Neuronal stem cell (in vitro differentiated cells): Measurements from ENCODE around the gene ME2. TPM values are rescaled to one million over a fixed set of nuclear protein-coding genes. Genes with fewer than 3 reads are reported as not detected.
A peak's percentile ranks its signal among the peaks of the same experiment; 100 is the strongest.

Source experiments
- DNase-seq: peaks from one replicate; pipeline ENCODE4 v3.0.0-alpha.2; 2013; ENCODE audit warnings: low spot score
- H2AFZ ChIP-seq: one replicate; pipeline ENCODE4 v1.6.1; 2013; ENCODE audit warnings: mild to moderate bottlenecking, low read length, inconsistent platforms
- H2AK5ac ChIP-seq: 2 replicates; pipeline ENCODE4 v1.6.1; 2013; ENCODE audit warnings: low read depth, mild to moderate bottlenecking, inconsistent platforms, low read length, moderate library complexity, mixed read lengths
- H2BK120ac ChIP-seq: 2 replicates; pipeline ENCODE4 v1.6.1; 2013; ENCODE audit warnings: low read depth, mild to moderate bottlenecking, inconsistent platforms, low read length, moderate library complexity, mixed read lengths
- H2BK12ac ChIP-seq: one replicate; pipeline ENCODE4 v1.6.1; 2013; ENCODE audit warnings: low read length, inconsistent platforms
- H2BK15ac ChIP-seq: 2 replicates; pipeline ENCODE4 v1.6.1; 2013; ENCODE audit warnings: mild to moderate bottlenecking, low read length, inconsistent platforms, mixed read lengths
- H2BK5ac ChIP-seq: one replicate; pipeline ENCODE4 v1.6.1; 2013; ENCODE audit warnings: inconsistent platforms, mild to moderate bottlenecking, low read length, moderate library complexity
- H3K14ac ChIP-seq: one replicate; pipeline ENCODE4 v1.6.1; 2013; ENCODE audit warnings: low read length, inconsistent platforms
- H3K18ac ChIP-seq: 2 replicates; pipeline ENCODE4 v1.6.1; 2013; ENCODE audit warnings: low read length, inconsistent platforms
- H3K23ac ChIP-seq: 2 replicates; pipeline ENCODE4 v1.6.1; 2013; ENCODE audit warnings: low read depth, mild to moderate bottlenecking, mixed read lengths, low read length, inconsistent platforms; ENCODE audit not compliant: poor library complexity
- H3K27ac ChIP-seq: replicated peaks from 3 replicates; pipeline ENCODE4 v1.5.1; 2013; ENCODE audit warnings: low read length, inconsistent platforms
- H3K27me3 ChIP-seq, 3 experiments: 2 replicates each; pipeline ENCODE4 v1.6.1; 2013; ENCODE audit warnings: low read length in 3 of 3, mild to moderate bottlenecking in 2 of 3, inconsistent platforms in 1 of 3, low read depth in 1 of 3, mixed read lengths in 1 of 3, moderate library complexity in 1 of 3; ENCODE audit not compliant: control insufficient read depth in 3 of 3, insufficient read depth in 3 of 3
- H3K36me3 ChIP-seq, 2 donors: replicated peaks in 1 of 2; 2 replicates each; pipeline ENCODE4 v1.6.1; 2013; ENCODE audit warnings: low read length in 2 of 2; ENCODE audit not compliant: control insufficient read depth in 2 of 2, insufficient read depth in 2 of 2
- H3K4ac ChIP-seq: 2 replicates; pipeline ENCODE4 v1.6.1; 2013; ENCODE audit warnings: inconsistent platforms, mild to moderate bottlenecking, low read length, moderate library complexity
- H3K4me1 ChIP-seq, 2 donors: 1 replicate in 1 of 2; 2 replicates in 1 of 2; pipeline ENCODE4 v1.6.1; 2013; ENCODE audit warnings: low read length in 2 of 2, low read depth in 1 of 2; ENCODE audit not compliant: control insufficient read depth in 2 of 2, insufficient read depth in 1 of 2
- H3K4me2 ChIP-seq: one replicate; pipeline ENCODE4 v1.6.1; 2013; ENCODE audit warnings: mild to moderate bottlenecking, low read length, inconsistent platforms; ENCODE audit not compliant: insufficient read depth, poor library complexity, severe bottlenecking
- H3K4me3 ChIP-seq, 2 donors: 2 replicates each; pipeline ENCODE4 v1.5.1; 2013; ENCODE audit warnings: low read length in 2 of 2, mild to moderate bottlenecking in 2 of 2, inconsistent platforms in 1 of 2, moderate library complexity in 1 of 2
- H3K79me1 ChIP-seq: one replicate; pipeline ENCODE4 v1.6.1; 2013; ENCODE audit warnings: low read depth, mild to moderate bottlenecking, inconsistent platforms, low read length, moderate library complexity
- H3K9ac ChIP-seq: one replicate; pipeline ENCODE4 v1.6.1; 2013; ENCODE audit warnings: mild to moderate bottlenecking, low read depth, low read length, inconsistent platforms; ENCODE audit not compliant: poor library complexity
- H3K9me3 ChIP-seq, 2 donors: replicated peaks in 1 of 2; 2 replicates each; pipeline versions ENCODE3 to v1.6.1; 2013; ENCODE audit warnings: low read length in 2 of 2, mild to moderate bottlenecking in 2 of 2, inconsistent platforms in 1 of 2, low read depth in 1 of 2, mixed read lengths in 1 of 2, moderate library complexity in 1 of 2; ENCODE audit not compliant: control insufficient read depth in 2 of 2, insufficient read depth in 1 of 2
- H4K8ac ChIP-seq: one replicate; pipeline ENCODE4 v1.6.1; 2013; ENCODE audit warnings: low read depth, mild to moderate bottlenecking, inconsistent platforms, low read length, moderate library complexity
- H4K91ac ChIP-seq: one replicate; pipeline ENCODE4 v1.6.1; 2013; ENCODE audit warnings: low read length, low read depth, mild to moderate bottlenecking, inconsistent platforms; ENCODE audit not compliant: poor library complexity
- WGBS, 2 donors: extraction: QIAGEN DNeasy Blood & Tissue Kit; methylation state at CpG; one replicate each; pipeline ENCODE4 v1.1.7; 2013; ENCODE audit warnings: missing lambda C conversion rate in 2 of 2, mixed read lengths in 1 of 2; ENCODE audit not compliant: insufficient read length in 2 of 2, insufficient replicate concordance in 1 of 2; ENCODE audit errors: extremely low coverage in 2 of 2; 5-methylcytosine and 5-hydroxymethylcytosine counted together
- polyA plus RNA-seq, 2 experiments: library from polyadenylated mRNA; stranded (reverse); fragments of 200-250 nt; gene quantifications; one replicate each; pipeline ENCODE4 v1.2.3, GENCODE V29; 2013

The ME2 gene
- polyA plus RNA-seq (2013, experiment 1 of 2) = 60.4 TPM
- polyA plus RNA-seq (2013, experiment 2 of 2) = 63.1 TPM

- Histone ChIP-seq H4K8ac (peak within 1 kb of the TSS; percentile 70), H3K4me3 (peak within 1 kb of the TSS; percentile 82 to 94), H3K4me1 (peaks cover 12 to 27% of the 10 kb centered on the region in 2 donors), H3K9ac (peak within 1 kb of the TSS; percentile 85), H3K9me3 (peaks cover 0 to 4% of the 10 kb centered on the region in 2 donors), H2BK5ac (peak within 1 kb of the TSS; percentile 85), H3K4ac (no peak within 1 kb of the TSS), H3K36me3 (peaks cover 0 to 9% of the 10 kb centered on the region in 2 donors), H3K27ac (peak within 1 kb of the TSS; percentile 85), H3K23ac (peak within 1 kb of the TSS; percentile 98), H2BK12ac (no peak within 1 kb of the TSS), H2AFZ (peak within 1 kb of the TSS; percentile 97), H3K14ac (peak within 1 kb of the TSS; percentile 25), H2BK15ac (peak within 1 kb of the TSS; percentile 93), H4K91ac (no peak within 1 kb of the TSS), H2BK120ac (no peak within 1 kb of the TSS), H3K79me1 (peaks cover 3% of the 10 kb centered on the region), H3K4me2 (peak within 1 kb of the TSS; percentile 75), H3K18ac (peak within 1 kb of the TSS; percentile 98), H2AK5ac (peak within 1 kb of the TSS; percentile 60), H3K27me3 (no peaks in the 10 kb centered on the region)
- whole genome bisulfite sequencing, 2 donors = no CpG with 5 or more reads among the region's 78 CpGs
- peak; percentile 95 for DNase-seq
Measured at GRCh38 chr18:50878345-50879301, at the start of gene ME2. Gene ME2, plus strand, starts transcription at chr18:50879118. Its CDS starts 16,703 bp downstream, at chr18:50895821.

- no peak overlapping the region for H3K4me3 ChIP-seq
- H3K14ac ChIP-seq = no peak overlapping the region
- no peaks in the 10 kb centered on the region for H3K9me3 ChIP-seq
- H3K27ac ChIP-seq = no peak overlapping the region
- no peaks in the 10 kb centered on the region for H3K27me3 ChIP-seq
- no peaks in the 10 kb centered on the region for H3K36me3 ChIP-seq
- H3K4ac ChIP-seq = no peak overlapping the region
- H2BK120ac ChIP-seq = no peak overlapping the region
- no peak overlapping the region for H3K23ac ChIP-seq
- H2BK5ac ChIP-seq = no peak overlapping the region
- H4K91ac ChIP-seq = no peak overlapping the region
- no peak overlapping the region for H3K18ac ChIP-seq
- no peak overlapping the region for H2AFZ ChIP-seq
- WGBS, 2 donors = no CpG with 5 or more reads among the region's 5 CpGs
- H3K9ac ChIP-seq = no peak overlapping the region
- no peak overlapping the region for H4K8ac ChIP-seq
- H3K4me2 ChIP-seq = no peak overlapping the region
- no peak overlapping the region for H2BK12ac ChIP-seq
- no peak overlapping the region for H2BK15ac ChIP-seq
- no peaks in the 10 kb centered on the region for H3K79me1 ChIP-seq
- no peak for DNase-seq
- H2AK5ac ChIP-seq = no peak overlapping the region
- H3K4me1 ChIP-seq = no peaks in the 10 kb centered on the region
Measured at GRCh38 chr18:50829644-50830043, 49.3 kb upstream of the ME2 start.

- Histone ChIP-seq H2AFZ (no peak overlapping the region), H2BK12ac (no peak overlapping the region), H2BK15ac (no peak overlapping the region), H3K14ac (no peak overlapping the region), H3K36me3 (no peaks in the 10 kb centered on the region), H4K91ac (no peak overlapping the region), H3K9me3 (no peaks in the 10 kb centered on the region), H3K23ac (peak overlapping the region; percentile 91), H4K8ac (no peak overlapping the region), H3K4me3 (no peak overlapping the region), H3K9ac (no peak overlapping the region), H3K18ac (no peak overlapping the region), H3K27me3 (no peaks in the 10 kb centered on the region), H3K27ac (no peak overlapping the region), H3K4ac (no peak overlapping the region), H2AK5ac (no peak overlapping the region), H2BK5ac (no peak overlapping the region), H3K4me2 (no peak overlapping the region), H2BK120ac (no peak overlapping the region), H3K79me1 (no peaks in the 10 kb centered on the region), H3K4me1 (no peaks in the 10 kb centered on the region)
- DNase-seq = no peak
- WGBS, 2 donors = no CpG with 5 or more reads among the region's 5 CpGs
Measured at GRCh38 chr18:50830544-50830943, 48.4 kb upstream of the ME2 start.

- Histone ChIP-seq H4K91ac (no peak overlapping the region), H3K27ac (no peak overlapping the region), H4K8ac (no peak overlapping the region), H3K79me1 (no peaks in the 10 kb centered on the region), H3K9ac (no peak overlapping the region), H3K27me3 (no peaks in the 10 kb centered on the region), H3K4me2 (no peak overlapping the region), H2AK5ac (no peak overlapping the region), H3K4me1 (no peaks in the 10 kb centered on the region), H3K23ac (no peak overlapping the region), H3K18ac (no peak overlapping the region), H2BK5ac (no peak overlapping the region), H3K4me3 (no peak overlapping the region), H2BK120ac (no peak overlapping the region), H3K9me3 (no peaks in the 10 kb centered on the region), H2BK15ac (no peak overlapping the region), H3K14ac (no peak overlapping the region), H2AFZ (no peak overlapping the region), H2BK12ac (no peak overlapping the region), H3K4ac (no peak overlapping the region), H3K36me3 (no peaks in the 10 kb centered on the region)
- no peak for DNase-seq
- no CpG with 5 or more reads among the region's 2 CpGs for WGBS, 2 donors
Measured at GRCh38 chr18:50832754-50833153, 46.2 kb upstream of the ME2 start.
